Trophoblast cell (in vitro differentiated cells and primary cell): ENCODE results near the gene WASF3.

ENCODE experiments used
- DNase-seq, 2 donors: peaks; one replicate each; pipeline ENCODE4 v3.0.0-alpha.2; 2016
- H2AFZ ChIP-seq: 2 replicates; pipeline ENCODE4 v1.6.1; 2013; ENCODE audit warnings: low read length, moderate library complexity, mild to moderate bottlenecking; ENCODE audit not compliant: insufficient read depth, poor library complexity
- H2AK5ac ChIP-seq: 2 replicates; pipeline ENCODE4 v1.6.1; 2013; ENCODE audit warnings: mild to moderate bottlenecking, low read length
- H2BK120ac ChIP-seq: 2 replicates; pipeline ENCODE4 v1.6.1; 2013; ENCODE audit warnings: low read length, mild to moderate bottlenecking, moderate library complexity; ENCODE audit not compliant: insufficient read depth, poor library complexity
- H2BK12ac ChIP-seq: 2 replicates; pipeline ENCODE4 v1.6.1; 2013; ENCODE audit warnings: mild to moderate bottlenecking, low read length, moderate library complexity
- H2BK5ac ChIP-seq: 2 replicates; pipeline ENCODE4 v1.6.1; 2013; ENCODE audit warnings: low read length, low read depth, moderate library complexity, mild to moderate bottlenecking; ENCODE audit not compliant: poor library complexity
- H3K14ac ChIP-seq: 2 replicates; pipeline ENCODE4 v1.6.1; 2013; ENCODE audit warnings: mild to moderate bottlenecking, low read length
- H3K18ac ChIP-seq: 2 replicates; pipeline ENCODE4 v1.6.1; 2013; ENCODE audit warnings: mild to moderate bottlenecking, low read length
- H3K23ac ChIP-seq: 2 replicates; pipeline ENCODE4 v1.6.1; 2013; ENCODE audit warnings: low read length
- H3K27ac ChIP-seq: 2 replicates; pipeline ENCODE4 v1.5.1; 2013; ENCODE audit warnings: low read depth, mild to moderate bottlenecking, inconsistent platforms, low read length, moderate library complexity
- H3K27me3 ChIP-seq: 2 replicates; pipeline ENCODE4 v1.6.1; 2013; ENCODE audit warnings: inconsistent platforms, mild to moderate bottlenecking, low read length, moderate library complexity; ENCODE audit not compliant: insufficient read depth
- H3K36me3 ChIP-seq, 2 experiments: 1 replicate in 1 of 2; 2 replicates in 1 of 2; pipeline ENCODE4 v1.6.1; 2013; ENCODE audit warnings: low read length in 2 of 2, mild to moderate bottlenecking in 2 of 2, moderate library complexity in 1 of 2; ENCODE audit not compliant: insufficient read depth in 2 of 2, control insufficient read depth in 1 of 2
- H3K4ac ChIP-seq: 2 replicates; pipeline ENCODE4 v1.6.1; 2013; ENCODE audit warnings: low read depth, mild to moderate bottlenecking, low read length, moderate library complexity
- H3K4me1 ChIP-seq, 2 experiments: 1 replicate in 1 of 2; 2 replicates in 1 of 2; pipeline ENCODE4 v1.6.1; 2013; ENCODE audit warnings: low read length in 2 of 2, mild to moderate bottlenecking in 2 of 2, moderate library complexity in 1 of 2; ENCODE audit not compliant: insufficient read depth in 2 of 2, control insufficient read depth in 1 of 2
- H3K4me2 ChIP-seq: 2 replicates; pipeline ENCODE4 v1.6.1; 2013; ENCODE audit warnings: inconsistent platforms, mild to moderate bottlenecking, low read length, moderate library complexity
- H3K4me3 ChIP-seq: 2 replicates; pipeline ENCODE4 v1.5.1; 2013; ENCODE audit warnings: mild to moderate bottlenecking, low read depth, low read length, inconsistent platforms
- H3K79me1 ChIP-seq: one replicate; pipeline ENCODE4 v1.6.1; 2013; ENCODE audit warnings: low read length
- H3K79me2 ChIP-seq: 2 replicates; pipeline ENCODE4 v1.6.1; 2013; ENCODE audit warnings: low read length, mild to moderate bottlenecking; ENCODE audit not compliant: control insufficient read depth, insufficient read depth, poor library complexity
- H3K9ac ChIP-seq: 2 replicates; pipeline ENCODE4 v1.6.1; 2013; ENCODE audit warnings: mild to moderate bottlenecking, low read length
- H3K9me3 ChIP-seq: 2 replicates; pipeline ENCODE4 v1.6.1; 2013; ENCODE audit warnings: low read depth, mild to moderate bottlenecking, control low read depth, inconsistent platforms, low read length; ENCODE audit not compliant: insufficient read depth
- H4K12ac ChIP-seq: 2 replicates; pipeline ENCODE4 v1.6.1; 2013; ENCODE audit warnings: low read depth, mild to moderate bottlenecking, low read length, moderate library complexity
- H4K8ac ChIP-seq: 2 replicates; pipeline ENCODE4 v1.6.1; 2013; ENCODE audit warnings: low read depth, mild to moderate bottlenecking, low read length, moderate library complexity
- H4K91ac ChIP-seq: one replicate; pipeline ENCODE4 v1.6.1; 2013; ENCODE audit warnings: low read depth, mild to moderate bottlenecking, low read length, moderate library complexity
- WGBS: extraction: QIAGEN DNeasy Blood & Tissue Kit; methylation state at CpG from one replicate; pipeline ENCODE4 v1.1.7; 2013; ENCODE audit warnings: missing lambda C conversion rate; ENCODE audit not compliant: insufficient read length, insufficient coverage; ENCODE audit errors: extremely low coverage; 5-methylcytosine and 5-hydroxymethylcytosine counted together

The WASF3 gene

DNA sequence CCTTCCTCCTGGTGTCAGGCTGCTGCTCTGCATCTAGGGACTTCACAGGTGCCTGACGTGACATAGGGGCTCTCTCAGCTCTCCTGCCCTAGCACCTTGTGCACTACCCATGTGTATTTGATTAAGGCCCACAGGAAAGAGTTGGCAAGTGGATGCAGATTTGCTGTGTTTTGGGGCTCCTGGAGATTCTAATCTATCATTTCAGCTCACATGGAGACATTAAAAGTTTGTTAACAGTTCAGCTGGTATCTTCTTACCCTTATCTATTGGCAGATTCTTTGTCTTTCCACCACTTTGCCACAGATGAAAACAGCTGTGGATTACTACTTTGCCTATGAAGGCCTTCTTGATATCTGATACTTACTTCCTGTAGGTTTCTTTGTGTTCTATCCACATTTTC, 41.9 kb downstream of the WASF3 start:
- Histone ChIP-seq H3K14ac (no peak overlapping the region), H2AFZ (no peak overlapping the region), H2BK12ac (no peak overlapping the region), H3K18ac (no peak overlapping the region), H3K4me3 (no peak overlapping the region), H2BK5ac (no peak overlapping the region), H2AK5ac (no peak overlapping the region), H3K4me2 (no peak overlapping the region), H4K91ac (no peak overlapping the region), H3K79me1 (no peaks in the 10 kb centered on the region), H4K12ac (no peak overlapping the region), H3K23ac (no peak overlapping the region), H3K9ac (no peak overlapping the region), H3K27ac (no peak overlapping the region), H3K79me2 (no peaks in the 10 kb centered on the region), H3K36me3 (no peaks in the 10 kb centered on the region), H3K9me3 (no peaks in the 10 kb centered on the region), H3K4ac (no peak overlapping the region), H2BK120ac (no peak overlapping the region), H3K27me3 (no peaks in the 10 kb centered on the region), H4K8ac (no peak overlapping the region), H3K4me1 (no peaks in the 10 kb centered on the region)
- DNase-seq, result no peak
- no CpG with 5 or more reads among the region's 1 CpG for WGBS

DNA sequence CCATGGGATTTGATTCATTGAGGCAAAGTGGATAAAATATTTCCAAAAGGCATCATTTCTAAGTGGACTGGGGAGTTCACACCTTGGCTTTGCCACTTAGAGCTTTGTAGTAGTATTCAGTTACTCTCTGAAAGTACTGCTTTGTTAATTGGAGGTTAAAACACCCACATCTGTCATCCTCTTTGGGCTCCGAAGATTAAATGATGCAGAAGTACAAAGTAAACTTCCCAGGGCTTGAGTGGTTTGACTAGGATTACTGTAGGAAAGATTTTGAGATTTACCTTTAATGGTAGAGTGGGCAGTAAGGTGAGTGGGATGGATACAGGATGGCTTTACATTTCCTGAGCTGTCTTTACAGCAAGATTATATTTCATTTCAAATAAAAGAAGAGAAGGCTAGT, 42.4 kb downstream of the WASF3 start:
- no peak overlapping the region for H3K14ac ChIP-seq
- H3K9me3 ChIP-seq, result no peaks in the 10 kb centered on the region
- H2BK12ac ChIP-seq, result no peak overlapping the region
- H4K12ac ChIP-seq, result no peak overlapping the region
- no peak overlapping the region for H3K27ac ChIP-seq
- no peaks in the 10 kb centered on the region for H3K36me3 ChIP-seq
- no peak overlapping the region for H2BK5ac ChIP-seq
- H3K27me3 ChIP-seq, result no peaks in the 10 kb centered on the region
- no peak overlapping the region for H4K8ac ChIP-seq
- no peak for DNase-seq
- H3K9ac ChIP-seq, result no peak overlapping the region
- H2AFZ ChIP-seq, result no peak overlapping the region
- no peak overlapping the region for H2BK120ac ChIP-seq
- no peak overlapping the region for H4K91ac ChIP-seq
- H3K4ac ChIP-seq, result no peak overlapping the region
- no peaks in the 10 kb centered on the region for H3K79me1 ChIP-seq
- WGBS, result no CpG with 5 or more reads among the region's 1 CpG
- H2AK5ac ChIP-seq, result no peak overlapping the region
- H3K4me3 ChIP-seq, result no peak overlapping the region
- no peak overlapping the region for H3K4me2 ChIP-seq
- no peaks in the 10 kb centered on the region for H3K79me2 ChIP-seq
- no peaks in the 10 kb centered on the region for H3K4me1 ChIP-seq
- no peak overlapping the region for H3K23ac ChIP-seq
- no peak overlapping the region for H3K18ac ChIP-seq

DNA sequence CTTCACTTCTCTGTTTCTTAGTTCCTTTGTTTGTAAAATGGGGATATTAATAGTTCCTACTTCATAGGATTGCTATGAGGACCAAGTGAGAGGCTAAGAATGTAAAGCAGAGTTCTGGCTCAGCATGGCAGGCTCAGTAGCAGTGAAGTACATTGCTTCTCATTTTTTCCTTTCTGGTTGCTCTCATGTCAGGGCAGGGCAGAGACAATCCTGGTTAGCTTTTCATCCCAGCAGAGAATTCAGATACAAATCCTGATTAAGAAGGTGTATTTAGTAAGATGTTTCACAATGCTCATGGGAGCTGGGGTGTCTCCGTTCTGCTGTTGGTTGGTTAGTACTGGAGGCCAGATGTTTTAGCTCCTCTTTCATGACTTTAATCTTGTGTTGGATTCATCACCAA, 42.9 kb downstream of the WASF3 start:
- Histone ChIP-seq H3K23ac (no peak overlapping the region), H3K9ac (no peak overlapping the region)
- no CpG with 5 or more reads among the region's 1 CpG for WGBS

DNA sequence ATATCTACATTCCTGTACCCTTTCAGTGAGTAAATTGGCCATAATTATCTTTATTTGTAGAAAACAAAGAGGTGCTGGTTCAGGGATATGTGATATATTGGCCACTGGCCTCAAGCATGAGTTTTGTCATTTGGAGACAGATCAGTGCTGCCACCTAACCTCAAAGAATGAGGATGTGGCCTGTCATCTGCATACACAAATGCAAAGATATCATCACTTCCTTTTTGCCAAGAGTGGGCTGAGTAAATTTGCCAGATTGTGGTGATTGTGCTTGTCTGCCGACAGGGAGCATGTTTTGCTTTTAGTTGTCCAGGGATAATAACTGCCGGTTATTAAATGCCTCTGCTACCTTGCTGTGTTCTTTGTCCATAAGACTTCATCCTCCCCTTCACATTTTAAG, 44.2 kb downstream of the WASF3 start:
- Histone ChIP-seq H4K91ac (no peak overlapping the region), H2BK120ac (no peak overlapping the region), H3K4me1 (no peaks in the 10 kb centered on the region), H2BK12ac (no peak overlapping the region), H3K23ac (no peak overlapping the region), H2AFZ (no peak overlapping the region), H3K9me3 (no peaks in the 10 kb centered on the region), H4K12ac (no peak overlapping the region), H3K79me2 (no peaks in the 10 kb centered on the region), H3K27me3 (no peaks in the 10 kb centered on the region), H3K27ac (no peak overlapping the region), H3K9ac (no peak overlapping the region), H2AK5ac (no peak overlapping the region), H3K18ac (no peak overlapping the region), H4K8ac (no peak overlapping the region), H3K79me1 (no peaks in the 10 kb centered on the region), H3K4ac (no peak overlapping the region), H2BK5ac (no peak overlapping the region), H3K14ac (no peak overlapping the region), H3K4me3 (no peak overlapping the region), H3K36me3 (no peaks in the 10 kb centered on the region), H3K4me2 (no peak overlapping the region)
- no peak for DNase-seq
- no CpG with 5 or more reads among the region's 2 CpGs for WGBS

More for the DNA sequence above, 42.9 kb downstream of the WASF3 start:
- Histone ChIP-seq H2BK5ac (no peak overlapping the region), H2AK5ac (no peak overlapping the region), H4K8ac (no peak overlapping the region), H3K4ac (no peak overlapping the region), H2BK12ac (no peak overlapping the region), H3K4me1 (no peaks in the 10 kb centered on the region), H3K27ac (no peak overlapping the region), H4K12ac (no peak overlapping the region), H3K18ac (no peak overlapping the region), H2BK120ac (no peak overlapping the region), H3K9me3 (no peaks in the 10 kb centered on the region), H3K27me3 (no peaks in the 10 kb centered on the region), H3K4me2 (no peak overlapping the region), H3K79me2 (no peaks in the 10 kb centered on the region), H3K79me1 (no peaks in the 10 kb centered on the region), H4K91ac (no peak overlapping the region), H2AFZ (no peak overlapping the region), H3K36me3 (no peaks in the 10 kb centered on the region), H3K14ac (no peak overlapping the region), H3K4me3 (no peak overlapping the region)
- no peak for DNase-seq
